Tibial artery (tissue), 4 donors: Measurements from ENCODE around the gene SNN.

Source experiments
- DNase-seq, 2 donors: peaks; one replicate each; pipeline ENCODE4 v3.0.0-alpha.2; 2019
- H3K27ac ChIP-seq, 2 donors: fragments of 200-600 bp; sonication (generic) in 1 of 2; 1 replicate in 1 of 2; 2 replicates in 1 of 2; pipeline ENCODE4 v1.5.1; 2018 to 2019; ENCODE audit warnings: mild to moderate bottlenecking in 1 of 2
- H3K27me3 ChIP-seq, 2 donors: fragments of 200-600 bp; sonication (generic) in 1 of 2; one replicate each; pipeline versions ENCODE4 v1.5.1 to v1.6.0; 2016 to 2019
- H3K36me3 ChIP-seq, 3 donors: fragments of 200-600 bp; sonication (generic) in 2 of 3; one replicate each; pipeline ENCODE4 v1.5.1; 2016 to 2019; ENCODE audit warnings: mild to moderate bottlenecking in 2 of 3
- H3K4me1 ChIP-seq, 4 donors: fragments of 200-600 bp; sonication (generic) in 2 of 4; 1 replicate in 3 of 4; 2 replicates in 1 of 4; pipeline ENCODE4 v1.5.1; 2016 to 2019
- H3K4me3 ChIP-seq, 2 donors: fragments of 200-600 bp; sonication (generic) in 1 of 2; 1 replicate in 1 of 2; 2 replicates in 1 of 2; pipeline ENCODE4 v1.5.1; 2018 to 2019; ENCODE audit warnings: mild to moderate bottlenecking in 2 of 2
- H3K9me3 ChIP-seq, 3 donors: fragments of 200-600 bp; sonication (generic) in 1 of 3; one replicate each; pipeline ENCODE4 v1.5.1; 2016 to 2019
- CTCF ChIP-seq, 2 experiments: fragments of 200-600 bp in 1 of 2; fragments of 450-650 bp in 1 of 2; IDR thresholded peaks; one replicate each; pipeline ENCODE4 v1.5.1; 2017 to 2019; ENCODE audit warnings: antibody characterized with exemption in 2 of 2, mild to moderate bottlenecking in 1 of 2, moderate library complexity in 1 of 2
- intact Hi-C: fragments of 100-400 bp; cut with DNase I; formaldehyde crosslinking; loops from one replicate; pipeline ENCODE4 v1.15.0; 2023; ENCODE audit warnings: low total_unique reads

SNN gene

GRCh38 chr16:11673091-11674000, 5.1 kb downstream of the SNN start:
- DNase-seq = no peak
- Histone ChIP-seq H3K36me3 (peaks cover 0 to 29% (median 25%) of the 10 kb centered on the region in 3 donors), H3K4me1 (peaks cover 0 to 72% (median 63%) of the 10 kb centered on the region in 4 donors), H3K27ac (peak overlapping the region; percentile 59 to 62), H3K4me3 (no peak overlapping the region), H3K9me3 (no peaks in the 10 kb centered on the region), H3K27me3 (no peaks in the 10 kb centered on the region)
- TF ChIP-seq CTCF (IDR thresholded peaks at IDR 0.05) = no peak
- intact Hi-C loops = no loop called here

- intact Hi-C loops = no loop called here
- H3K4me3 ChIP-seq = no peak overlapping the region
- TF ChIP-seq CTCF (IDR thresholded peaks at IDR 0.05) = no peak
- peaks cover 0 to 80% (median 66%) of the 10 kb centered on the region in 4 donors for H3K4me1 ChIP-seq
- peak in 1 of 2 donors; percentile 62 for DNase-seq
- no peaks in the 10 kb centered on the region for H3K27me3 ChIP-seq
- peaks cover 5 to 38% (median 34%) of the 10 kb centered on the region in 3 donors for H3K36me3 ChIP-seq
- H3K9me3 ChIP-seq = no peaks in the 10 kb centered on the region
- H3K27ac ChIP-seq = peak overlapping the region; percentile 59 to 62
Measured at GRCh38 chr16:11674001-11674817, 6.0 kb downstream of the SNN start.

GRCh38 chr16:11674818-11675560, 6.7 kb downstream of the SNN start:
- H3K27ac ChIP-seq = peak overlapping the region; percentile 59 to 62
- intact Hi-C loops = no loop called here
- no peak overlapping the region for H3K4me3 ChIP-seq
- TF ChIP-seq CTCF (IDR thresholded peaks at IDR 0.05) = no peak
- peak in 1 of 2 donors; percentile 69 for DNase-seq
- H3K4me1 ChIP-seq = peaks cover 0 to 75% (median 64%) of the 10 kb centered on the region in 4 donors
- H3K36me3 ChIP-seq = peaks cover 13 to 46% (median 42%) of the 10 kb centered on the region in 3 donors
- no peaks in the 10 kb centered on the region for H3K27me3 ChIP-seq
- H3K9me3 ChIP-seq = no peaks in the 10 kb centered on the region

- Histone ChIP-seq H3K4me1 (peaks cover 0 to 68% (median 56%) of the 10 kb centered on the region in 4 donors), H3K27ac (peak overlapping the region in 1 of 2 donors; percentile 62), H3K36me3 (peaks cover 17 to 50% (median 43%) of the 10 kb centered on the region in 3 donors), H3K4me3 (no peak overlapping the region), H3K27me3 (no peaks in the 10 kb centered on the region), H3K9me3 (no peaks in the 10 kb centered on the region)
- intact Hi-C loops = no loop called here
- no peak for TF ChIP-seq CTCF (IDR thresholded peaks at IDR 0.05)
- peak in 1 of 2 donors; percentile 65 for DNase-seq
Measured at GRCh38 chr16:11675561-11676511, 7.6 kb downstream of the SNN start.
